GM10266 (cell line): ENCODE results near the gene MAP3K15.
A peak's percentile ranks its signal among the peaks of the same experiment; 100 is the strongest.

Source experiments
- DNase-seq: peaks from one replicate; pipeline ENCODE4 v3.0.0; 2012; ENCODE audit errors: extremely low spot score
- CTCF ChIP-seq: IDR thresholded peaks from 2 replicates; pipeline ENCODE4 v1.5.1; 2012; ENCODE audit warnings: mild to moderate bottlenecking, low read depth; ENCODE audit not compliant: control insufficient read depth, insufficient read depth; ENCODE audit errors: missing control alignments

MAP3K15 gene

DNA sequence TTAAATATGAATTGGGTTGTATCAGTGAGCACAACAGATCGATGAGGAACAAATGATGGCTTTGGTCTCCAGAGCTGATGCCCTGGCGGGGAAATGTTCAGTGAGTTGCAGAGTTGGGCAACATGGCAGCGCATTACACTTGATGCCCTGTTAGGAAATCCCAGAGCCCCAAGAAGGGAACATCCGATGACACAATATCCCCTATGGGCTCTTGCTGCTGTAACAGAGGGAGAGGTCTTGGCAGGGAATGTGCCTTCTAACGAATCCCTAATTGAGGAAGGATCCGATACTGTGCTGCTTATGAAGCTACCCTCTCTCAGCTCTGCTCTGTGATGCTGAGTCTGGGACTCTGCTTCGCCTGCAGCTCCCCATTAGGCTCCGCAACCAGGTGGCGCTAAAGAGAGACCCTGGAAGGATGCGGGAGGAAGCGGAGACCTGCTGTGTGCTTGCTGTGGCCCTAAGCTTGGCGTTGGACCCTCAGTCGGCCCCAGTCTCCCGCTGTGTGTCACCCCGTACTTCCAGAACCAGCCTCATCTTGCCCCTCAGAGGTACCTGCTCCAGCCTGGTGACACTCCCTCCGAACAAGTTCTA, 132.7 kb downstream of the MAP3K15 start:
- DNase-seq, result peak; percentile 49
- peak; percentile 66 for TF ChIP-seq CTCF

GRCh38 chrX:19381326-19381725, 134.0 kb downstream of the MAP3K15 start:
- no peak for TF ChIP-seq CTCF
- no peak for DNase-seq

- DNase-seq, result no peak
- TF ChIP-seq CTCF, result no peak
Measured at GRCh38 chrX:19377799-19378198, 137.5 kb downstream of the MAP3K15 start.

DNA sequence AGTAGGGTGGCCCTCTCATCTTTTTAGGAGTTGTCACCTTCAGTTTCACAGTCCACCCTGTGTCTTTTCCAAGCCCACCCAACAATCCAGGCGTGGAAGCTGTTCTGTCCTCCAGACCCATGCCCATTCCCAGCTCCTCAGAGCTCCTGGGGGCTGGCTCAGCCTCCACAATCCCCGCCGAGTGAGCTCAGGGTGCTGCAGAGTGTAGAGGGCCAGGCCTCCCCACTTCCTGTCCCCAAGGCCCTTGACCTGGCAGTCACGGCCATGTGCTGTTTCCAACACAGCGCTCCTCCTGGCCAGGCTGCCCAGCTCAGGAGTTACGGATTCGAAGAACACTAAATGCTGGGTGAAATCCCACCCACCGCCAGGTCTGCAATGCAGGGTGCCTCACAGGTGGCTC, 139.8 kb downstream of the MAP3K15 start:
- DNase-seq, result no peak
- no peak for TF ChIP-seq CTCF

GRCh38 chrX:19373351-19373891, 141.9 kb downstream of the MAP3K15 start:
- DNase-seq, result no peak
- TF ChIP-seq CTCF, result no peak

DNA sequence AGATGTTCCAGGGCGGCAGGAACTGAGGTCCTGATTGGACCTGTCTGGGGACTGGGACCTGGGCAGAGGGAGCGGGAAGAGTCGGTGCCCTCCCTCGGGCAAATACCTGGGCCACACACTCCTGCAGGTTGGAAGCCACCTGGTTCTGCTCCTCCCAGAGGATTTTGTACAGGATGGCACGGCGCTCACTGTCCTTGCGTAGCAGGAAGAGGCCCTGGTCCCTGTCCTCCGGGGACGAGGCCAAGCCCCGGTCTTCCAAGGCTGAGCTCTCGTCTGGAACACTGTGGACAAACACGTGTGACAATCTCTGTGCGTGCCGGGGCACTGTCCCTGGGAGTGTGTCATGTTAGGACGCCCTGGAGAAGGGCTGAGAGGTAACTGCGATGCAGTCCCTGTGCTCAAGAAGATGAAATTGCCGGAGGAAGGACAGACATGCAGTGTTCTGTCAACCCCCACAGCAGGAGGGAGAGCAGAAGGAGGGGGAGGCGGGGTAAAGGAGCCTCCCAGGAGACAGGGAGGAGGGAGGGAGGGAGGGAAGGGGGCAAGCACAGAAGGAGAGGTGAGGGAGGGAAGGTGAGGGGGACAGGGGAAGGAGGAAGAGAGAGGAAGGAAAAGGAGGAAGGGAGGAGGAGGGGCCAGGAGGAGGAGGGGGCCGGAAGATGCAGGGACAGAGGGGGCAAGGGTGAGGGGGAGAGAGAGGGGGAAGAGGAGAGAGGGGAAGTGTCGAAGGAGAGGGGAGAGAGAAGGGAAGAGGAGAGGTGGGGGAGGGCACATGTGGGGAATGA, 142.6 kb downstream of the MAP3K15 start:
- TF ChIP-seq CTCF, result no peak
- DNase-seq, result no peak

- peak; percentile 67 for TF ChIP-seq CTCF
- peak; percentile 44 for DNase-seq
Measured at GRCh38 chrX:19372170-19372546, 143.2 kb downstream of the MAP3K15 start.
